Stimulated activated CD4-positive, alpha-beta T cell treated with anti-CD3 and anti-CD28 coated beads, TNF-alpha, amount 100 ng/mL, for 24 hours (primary cell): ENCODE results near the gene KLLN.
"Not testable (repeated sequence)": the region's sequence is repeated elsewhere in the genome, so short reads cannot be mapped to it uniquely, and the experiment has no call there.

Experiments
- DNase-seq, 3 experiments: peaks; one replicate each; pipeline ENCODE4 v3.0.0-alpha.2; 2020; ENCODE audit warnings: low read depth in 3 of 3

The KLLN gene

GRCh38 chr10:87866412-87866974 lies 3.2 kb upstream of the KLLN start:
- DNase-seq: no peak

GRCh38 chr10:87865241-87865881 lies 2.0 kb upstream of the KLLN start:
- no peak for DNase-seq

DNA sequence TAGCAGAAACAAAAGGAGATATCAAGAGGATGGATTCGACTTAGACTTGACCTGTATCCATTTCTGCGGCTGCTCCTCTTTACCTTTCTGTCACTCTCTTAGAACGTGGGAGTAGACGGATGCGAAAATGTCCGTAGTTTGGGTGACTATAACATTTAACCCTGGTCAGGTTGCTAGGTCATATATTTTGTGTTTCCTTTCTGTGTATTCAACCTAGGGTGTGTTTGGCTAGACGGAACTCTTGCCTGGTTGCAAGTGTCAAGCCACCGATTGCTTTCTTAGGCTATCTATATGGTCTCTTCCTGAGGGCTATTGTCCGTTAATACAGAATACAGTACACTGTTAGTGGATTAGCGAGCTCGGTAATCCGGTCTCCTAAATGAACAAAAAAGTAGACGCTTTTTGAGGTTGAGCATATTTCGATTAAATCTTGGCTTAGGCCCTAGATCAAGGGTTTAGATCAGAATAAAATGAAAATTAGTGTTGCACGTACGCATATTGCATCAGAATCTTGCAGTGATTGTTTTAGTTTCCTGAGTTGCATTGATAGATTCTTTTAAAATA lies 1.2 kb upstream of the KLLN start:
- no peak for DNase-seq

- peak in 1 of 3 experiments; percentile 19 for DNase-seq
These were observed 690 bp upstream of the KLLN start for GRCh38 chr10:87863951-87864495.

DNA sequence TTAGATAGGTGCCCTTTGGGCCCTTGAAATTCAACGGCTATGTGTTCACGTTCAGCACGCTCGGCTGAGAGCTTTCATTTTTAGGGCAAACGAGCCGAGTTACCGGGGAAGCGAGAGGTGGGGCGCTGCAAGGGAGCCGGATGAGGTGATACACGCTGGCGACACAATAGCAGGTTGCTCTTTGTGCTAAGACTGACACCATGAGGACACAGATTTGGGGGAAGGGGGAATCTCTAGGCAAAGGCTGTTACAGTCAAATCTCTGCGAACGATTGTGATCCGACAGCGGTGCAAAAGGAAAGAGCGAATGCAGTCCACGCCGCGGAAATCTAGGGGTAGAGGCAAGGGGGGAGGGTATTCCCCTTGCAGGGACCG lies 667 bp downstream of the KLLN start:
- peak in 1 of 3 experiments; percentile 60 for DNase-seq

GRCh38 chr10:87861953-87862678 lies 1.2 kb downstream of the KLLN start:
- DNase-seq: peak; percentile 83 to 93 (median 86)

- DNase-seq: peak in 1 of 3 experiments; percentile 19
These were observed 1.8 kb downstream of the KLLN start for GRCh38 chr10:87861566-87861952.

DNA sequence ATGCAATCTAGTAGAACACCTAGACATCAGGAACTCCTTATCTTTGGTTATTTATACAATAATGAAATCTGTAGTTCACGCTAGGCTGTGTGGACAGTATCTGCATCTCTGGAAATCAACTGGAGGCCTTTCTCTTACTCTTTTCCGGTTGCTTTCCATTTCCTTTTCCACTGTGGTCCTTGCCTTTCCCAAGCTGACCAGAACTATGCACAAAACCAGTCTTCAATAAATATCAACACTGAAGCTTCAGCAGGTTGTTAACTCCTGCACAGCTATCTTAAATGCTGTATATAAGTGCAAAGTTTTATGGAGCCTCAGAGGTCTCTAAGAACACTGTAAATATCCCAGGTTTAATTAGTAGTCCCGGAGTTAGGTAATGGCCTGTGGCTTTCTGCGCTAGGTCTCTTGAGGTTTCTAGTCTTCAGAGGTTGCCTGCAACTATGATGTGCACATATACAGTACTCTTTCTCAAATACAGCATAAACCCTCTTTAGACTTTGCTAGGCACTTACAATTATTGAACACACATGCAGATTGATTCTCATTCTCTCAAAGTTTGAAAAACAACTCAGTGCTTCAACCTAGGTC lies 2.4 kb downstream of the KLLN start:
- DNase-seq: no peak

DNA sequence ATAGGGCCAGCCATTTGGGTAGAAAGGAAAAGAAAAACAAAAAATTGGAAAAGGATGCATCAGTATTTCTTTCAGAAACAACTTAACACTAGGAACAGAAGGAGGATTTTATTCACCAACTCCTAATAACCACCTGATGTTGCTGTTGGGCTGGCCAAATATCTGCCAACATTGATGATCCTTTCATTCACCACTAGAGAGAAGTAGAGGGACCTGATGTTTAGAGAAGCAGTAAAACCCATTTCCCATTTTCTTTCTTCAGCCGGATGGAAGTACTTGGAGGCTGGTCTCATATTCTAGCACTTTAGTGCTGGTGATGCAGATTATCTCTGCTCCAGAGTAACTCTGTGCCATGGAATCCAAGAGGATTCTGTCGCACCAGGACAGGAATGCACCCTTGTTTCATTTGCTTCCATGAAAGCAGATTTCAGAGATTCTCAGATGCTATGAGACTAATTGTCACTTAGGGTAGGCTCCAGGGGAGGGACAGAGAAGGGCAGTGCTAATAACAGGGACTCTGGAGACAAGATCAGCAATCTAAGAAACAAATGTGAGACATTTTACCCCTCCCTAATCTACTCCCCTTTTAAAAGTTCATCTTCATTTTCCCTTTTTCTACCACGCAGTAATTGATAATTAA lies 3.1 kb downstream of the KLLN start:
- no peak for DNase-seq

- DNase-seq: not testable (repeated sequence)
These were observed 7.7 kb downstream of the KLLN start for GRCh38 chr10:87855665-87856064.

DNA sequence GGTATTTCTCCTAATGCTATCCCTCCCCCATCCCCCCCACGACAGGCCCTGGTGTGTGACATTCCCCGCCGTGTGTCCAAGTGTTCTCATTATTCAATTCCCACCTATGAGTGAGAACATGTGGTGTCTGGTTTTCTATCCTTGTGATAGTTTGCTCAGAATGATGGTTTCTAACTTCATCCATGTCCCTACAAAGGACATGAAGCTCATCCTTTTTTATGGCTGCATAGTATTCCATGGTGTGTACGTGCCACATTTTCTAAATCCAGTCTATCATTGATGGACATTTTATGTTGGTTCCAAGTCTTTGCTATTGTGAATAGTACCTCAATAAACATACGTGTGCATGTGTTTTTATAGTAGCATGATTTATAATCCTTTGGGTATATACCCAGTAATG lies 8.1 kb downstream of the KLLN start:
- DNase-seq: not testable (repeated sequence)

DNA sequence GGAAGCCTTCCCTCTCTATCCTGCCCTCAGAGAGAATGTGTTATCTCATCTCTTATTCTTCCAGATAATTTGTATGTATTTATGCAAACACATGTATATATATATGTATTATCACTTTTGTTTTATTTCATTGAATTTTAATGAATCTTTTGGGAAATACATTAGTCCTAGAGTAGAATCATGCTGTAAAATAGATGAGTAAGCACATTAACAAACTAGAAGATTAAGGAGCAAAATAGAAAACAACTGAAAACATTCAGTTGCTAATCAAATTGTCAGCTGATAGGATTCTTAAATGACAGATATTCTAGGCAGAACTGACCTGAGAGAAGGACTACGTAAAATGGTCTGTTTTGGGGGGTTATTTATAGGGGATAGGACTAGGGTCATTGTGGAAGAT lies 11.2 kb downstream of the KLLN start:
- DNase-seq: no peak

DNA sequence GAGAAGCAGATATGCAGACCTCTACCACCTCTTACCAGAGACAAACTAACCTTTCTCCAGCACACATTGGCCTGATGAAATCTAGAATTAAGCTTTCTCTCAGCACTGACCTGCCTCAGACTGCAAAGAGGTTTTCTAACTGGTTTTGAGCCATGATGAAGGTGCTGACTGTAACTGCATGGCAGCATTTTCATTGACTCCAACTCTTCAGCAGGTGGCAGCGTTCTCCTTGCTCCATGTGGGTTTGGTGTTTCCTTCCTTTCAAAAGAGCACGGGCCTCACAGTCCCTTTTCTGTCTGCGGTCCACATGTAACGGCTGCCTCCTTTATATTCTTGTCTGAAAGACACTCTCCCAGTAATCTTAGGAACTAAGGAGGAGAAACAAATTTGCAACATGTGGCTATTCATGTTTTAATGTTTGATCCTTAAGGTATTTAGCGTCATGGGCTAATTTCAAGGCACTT lies 12.6 kb downstream of the KLLN start:
- peak in 2 of 3 experiments; percentile 24 to 31 for DNase-seq

GRCh38 chr10:87849001-87849400 lies 14.3 kb downstream of the KLLN start:
- no peak for DNase-seq

GRCh38 chr10:87847550-87847949 lies 15.8 kb downstream of the KLLN start:
- DNase-seq: no peak

GRCh38 chr10:87846711-87847110 lies 16.6 kb downstream of the KLLN start:
- not testable (repeated sequence) for DNase-seq

DNA sequence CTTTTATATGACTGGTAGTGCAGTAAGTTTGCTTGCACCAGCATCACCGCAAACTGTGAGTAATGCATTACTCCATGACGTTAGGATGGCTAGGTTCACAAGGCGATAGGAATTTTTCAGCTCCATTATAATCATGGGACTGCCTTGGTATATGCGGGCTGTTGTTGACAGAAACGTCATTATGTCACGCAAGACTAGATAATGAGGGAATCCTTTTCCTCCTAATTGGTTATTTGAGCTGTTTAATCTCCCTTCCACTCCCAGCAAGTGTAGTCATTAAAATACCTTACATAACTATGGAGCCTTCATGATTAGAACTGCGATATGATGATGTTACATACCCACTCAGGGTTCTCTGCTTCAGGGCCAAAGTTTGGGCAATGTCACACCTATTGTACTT lies 17.3 kb downstream of the KLLN start:
- no peak for DNase-seq

- DNase-seq: no peak
These were observed 17.7 kb downstream of the KLLN start for GRCh38 chr10:87845624-87845998.

DNA sequence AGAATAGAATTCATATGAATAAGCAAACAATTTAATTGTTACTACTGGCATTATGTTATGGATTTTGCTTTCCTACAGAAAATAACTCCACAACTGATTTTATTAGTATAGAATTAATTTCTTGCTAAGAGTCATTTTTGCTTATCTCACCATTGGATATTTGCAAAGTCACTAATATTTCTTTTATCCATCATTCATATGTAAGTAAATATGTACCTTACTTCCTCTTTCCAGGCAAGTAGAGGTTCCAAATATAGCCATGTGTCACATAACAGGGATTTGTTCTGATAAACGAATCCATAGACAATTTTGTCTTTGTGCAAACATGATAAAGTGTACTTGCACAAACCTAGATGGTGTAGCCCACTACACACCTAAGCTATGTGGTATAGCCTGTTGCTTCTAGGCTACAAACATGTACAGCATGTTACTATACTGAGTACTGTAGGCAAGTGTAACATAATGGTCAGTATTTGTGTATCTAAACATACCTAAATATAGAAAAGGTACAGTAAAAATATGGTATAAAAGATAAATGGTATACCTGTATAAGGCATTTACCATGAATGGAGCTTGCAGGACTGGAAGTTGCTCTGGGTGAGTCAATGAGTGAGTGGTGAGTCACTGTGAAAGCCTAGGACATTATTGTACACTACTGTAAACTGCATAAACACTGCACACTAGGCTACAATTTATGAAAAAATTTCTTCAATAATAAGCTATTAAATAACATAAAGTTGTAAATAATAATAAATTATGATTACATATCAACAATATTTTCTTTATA lies 18.3 kb downstream of the KLLN start:
- no peak for DNase-seq

GRCh38 chr10:87843714-87844113 lies 19.6 kb downstream of the KLLN start:
- DNase-seq: no peak
